Measurements from ENCODE around the gene DBN1. TPM values are rescaled to one million over a fixed set of nuclear protein-coding genes. Genes with fewer than 3 reads are reported as not detected.
A peak's percentile ranks its signal among the peaks of the same experiment; 100 is the strongest.

The DBN1 gene
- total and polyA plus RNA-seq, 2 of the 8 experiments (the other 6 are each of a cell fraction or from before 2014, with no cell fraction given), result 168 to 333 TPM

- TF ChIP-seq SIN3A (conservative IDR thresholded peaks at IDR 0.05 in 1 of 2, IDR thresholded peaks at IDR 0.05 in 1 of 2; ENCODE audit: low read depth in 1 of 2, low read length in 2 of 2) (peak in 1 of 2 experiments; percentile 72; a peak in 2 of 4 replicates), EZH2 (IDR thresholded peaks at IDR 0.05; ENCODE audit: low read depth, low read length, severe bottlenecking) (no peak), TEAD4 (IDR thresholded peaks at IDR 0.05; ENCODE audit: low read depth, low read length) (no peak), CTBP2 (IDR thresholded peaks at IDR 0.05; ENCODE audit: borderline replicate concordance, insufficient read depth, insufficient read length, low read length) (no peak), CREB1 (IDR thresholded peaks at IDR 0.05) (peak; percentile 80), SIRT6 (IDR thresholded peaks at IDR 0.05; ENCODE audit: low read length) (no peak), EP300 (IDR thresholded peaks at IDR 0.05; ENCODE audit: borderline replicate concordance in 1 of 2, low read depth in 2 of 2, low read length in 2 of 2) (peak in 1 of 2 experiments; percentile 69; a peak in 1 of 3 replicates), RBBP5 (IDR thresholded peaks at IDR 0.05; ENCODE audit: borderline replicate concordance, low read depth, low read length) (peak; percentile 80)
Measured at GRCh38 chr5:177425801-177426565, 47.5 kb downstream of the DBN1 start (continued).
